Glutamatergic neuron (in vitro differentiated cells): Measurements from ENCODE around the gene PSMD3. TPM values are rescaled to one million over a fixed set of nuclear protein-coding genes. Genes with fewer than 3 reads are reported as not detected.

Experiments used
- DNase-seq: peaks from one replicate; pipeline ENCODE4 v3.0.0; 2022
- H3K27ac Mint-ChIP-seq: one replicate; pipeline ENCODE4 v1.8.0; 2020; ENCODE audit warnings: mild to moderate bottlenecking, mixed read lengths, inconsistent platforms; ENCODE audit not compliant: unreplicated experiment
- H3K27me3 Mint-ChIP-seq: one replicate; pipeline ENCODE4 v1.8.0; 2020; ENCODE audit warnings: mild to moderate bottlenecking, moderate library complexity, mixed read lengths, inconsistent platforms; ENCODE audit not compliant: unreplicated experiment
- H3K36me3 Mint-ChIP-seq: one replicate; pipeline ENCODE4 v1.8.0; 2020; ENCODE audit warnings: mild to moderate bottlenecking, mixed read lengths, inconsistent platforms; ENCODE audit not compliant: unreplicated experiment
- H3K4me1 Mint-ChIP-seq: one replicate; pipeline ENCODE4 v1.8.0; 2020; ENCODE audit warnings: mild to moderate bottlenecking, low read depth, mixed read lengths, inconsistent platforms; ENCODE audit not compliant: unreplicated experiment
- H3K4me3 Mint-ChIP-seq: one replicate; pipeline ENCODE4 v1.8.0; 2020; ENCODE audit warnings: mild to moderate bottlenecking, mixed read lengths, inconsistent platforms; ENCODE audit not compliant: unreplicated experiment
- H3K9me3 Mint-ChIP-seq: one replicate; pipeline ENCODE4 v1.8.0; 2020; ENCODE audit warnings: mild to moderate bottlenecking, moderate library complexity, mixed read lengths, inconsistent platforms; ENCODE audit not compliant: unreplicated experiment
- total RNA-seq: library from RNA; stranded (reverse); fragmentation: NEBNext Ultra II Directional; extraction: Animal tissue kit (Norgen Biotek cat#: 25700); gene quantifications from one replicate; pipeline ENCODE4 v1.2.1, GENCODE V29; 2021; ENCODE audit not compliant: unreplicated experiment
- TF ChIP-seq, protein P1 (sequence below): fragments of 200-600 bp; sonication (generic); IDR thresholded peaks from one replicate; pipeline ENCODE4 v1.5.0; 2021; ENCODE audit not compliant: partially characterized antibody, unreplicated experiment

The PSMD3 gene
- total RNA-seq, 1 donor from 2014 or later, result 113 TPM

- peak overlapping the region; percentile 54 for H3K4me3 Mint-ChIP-seq
- TF ChIP-seq, protein P1, sequence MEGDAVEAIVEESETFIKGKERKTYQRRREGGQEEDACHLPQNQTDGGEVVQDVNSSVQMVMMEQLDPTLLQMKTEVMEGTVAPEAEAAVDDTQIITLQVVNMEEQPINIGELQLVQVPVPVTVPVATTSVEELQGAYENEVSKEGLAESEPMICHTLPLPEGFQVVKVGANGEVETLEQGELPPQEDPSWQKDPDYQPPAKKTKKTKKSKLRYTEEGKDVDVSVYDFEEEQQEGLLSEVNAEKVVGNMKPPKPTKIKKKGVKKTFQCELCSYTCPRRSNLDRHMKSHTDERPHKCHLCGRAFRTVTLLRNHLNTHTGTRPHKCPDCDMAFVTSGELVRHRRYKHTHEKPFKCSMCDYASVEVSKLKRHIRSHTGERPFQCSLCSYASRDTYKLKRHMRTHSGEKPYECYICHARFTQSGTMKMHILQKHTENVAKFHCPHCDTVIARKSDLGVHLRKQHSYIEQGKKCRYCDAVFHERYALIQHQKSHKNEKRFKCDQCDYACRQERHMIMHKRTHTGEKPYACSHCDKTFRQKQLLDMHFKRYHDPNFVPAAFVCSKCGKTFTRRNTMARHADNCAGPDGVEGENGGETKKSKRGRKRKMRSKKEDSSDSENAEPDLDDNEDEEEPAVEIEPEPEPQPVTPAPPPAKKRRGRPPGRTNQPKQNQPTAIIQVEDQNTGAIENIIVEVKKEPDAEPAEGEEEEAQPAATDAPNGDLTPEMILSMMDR, result no peak
- no peaks in the 10 kb centered on the region for H3K36me3 Mint-ChIP-seq
- peaks cover 7% of the 10 kb centered on the region for H3K9me3 Mint-ChIP-seq
- peaks cover 17% of the 10 kb centered on the region for H3K4me1 Mint-ChIP-seq
- H3K27me3 Mint-ChIP-seq, result peaks cover 7% of the 10 kb centered on the region
- H3K27ac Mint-ChIP-seq, result peak overlapping the region; percentile 70
- no peak for DNase-seq
These were observed 37.9 kb downstream of the PSMD3 start for GRCh38 chr17:40018211-40019121.

GRCh38 chr17:40019140-40019991 is 38.8 kb downstream of the PSMD3 start:
- Mint-ChIP-seq H3K27ac (peak overlapping the region; percentile 70), H3K27me3 (peaks cover 7% of the 10 kb centered on the region), H3K4me1 (peaks cover 17% of the 10 kb centered on the region), H3K36me3 (no peaks in the 10 kb centered on the region), H3K9me3 (peaks cover 7% of the 10 kb centered on the region), H3K4me3 (peak overlapping the region; percentile 54)
- DNase-seq, result no peak
- TF ChIP-seq, protein P1, result peak; percentile 10

GRCh38 chr17:40020146-40020545 is 39.5 kb downstream of the PSMD3 start:
- Mint-ChIP-seq H3K27ac (peak overlapping the region; percentile 33), H3K27me3 (peaks cover 7% of the 10 kb centered on the region), H3K4me1 (peaks cover 17% of the 10 kb centered on the region), H3K4me3 (no peak overlapping the region), H3K36me3 (no peaks in the 10 kb centered on the region), H3K9me3 (peaks cover 7% of the 10 kb centered on the region)
- no peak for DNase-seq
- TF ChIP-seq, protein P1, result no peak

- Mint-ChIP-seq H3K4me3 (peak overlapping the region; percentile 7), H3K36me3 (no peaks in the 10 kb centered on the region), H3K27me3 (peaks cover 5% of the 10 kb centered on the region), H3K27ac (no peak overlapping the region), H3K9me3 (peaks cover 7% of the 10 kb centered on the region), H3K4me1 (peaks cover 23% of the 10 kb centered on the region)
- TF ChIP-seq, protein P1, result no peak
- DNase-seq, result no peak
These were observed 40.9 kb downstream of the PSMD3 start for GRCh38 chr17:40021451-40021971.
